Upper lobe of left lung (tissue), 4 donors: Measurements from ENCODE around the gene FCAMR.

Experiments used
- EP300 ChIP-seq, 4 donors: sonication (generic); formaldehyde crosslinking; IDR thresholded peaks; one replicate each; pipeline ENCODE4 v1.5.1; 2017; ENCODE audit warnings: antibody characterized with exemption in 4 of 4, control low read depth in 2 of 4
- POLR2A ChIP-seq, 4 donors: fragments of 450-650 bp; IDR thresholded peaks; one replicate each; pipeline ENCODE4 v1.5.1; 2016 to 2017; ENCODE audit warnings: antibody characterized with exemption in 4 of 4, mild to moderate bottlenecking in 2 of 4
- POLR2AphosphoS5 ChIP-seq, 2 donors: sonication (generic); formaldehyde crosslinking; IDR thresholded peaks; one replicate each; pipeline ENCODE4 v1.5.1; 2017; ENCODE audit warnings: antibody characterized with exemption in 2 of 2
- TF ChIP-seq, protein P1 (sequence below), 6 experiments: fragments of 450-650 bp in 4 of 6; fragments of 200-600 bp in 2 of 6; sonication (generic) in 2 of 6; IDR thresholded peaks; one replicate each; pipeline ENCODE4 v1.5.1; 2016 to 2019; ENCODE audit warnings: antibody characterized with exemption in 6 of 6

DNA sequence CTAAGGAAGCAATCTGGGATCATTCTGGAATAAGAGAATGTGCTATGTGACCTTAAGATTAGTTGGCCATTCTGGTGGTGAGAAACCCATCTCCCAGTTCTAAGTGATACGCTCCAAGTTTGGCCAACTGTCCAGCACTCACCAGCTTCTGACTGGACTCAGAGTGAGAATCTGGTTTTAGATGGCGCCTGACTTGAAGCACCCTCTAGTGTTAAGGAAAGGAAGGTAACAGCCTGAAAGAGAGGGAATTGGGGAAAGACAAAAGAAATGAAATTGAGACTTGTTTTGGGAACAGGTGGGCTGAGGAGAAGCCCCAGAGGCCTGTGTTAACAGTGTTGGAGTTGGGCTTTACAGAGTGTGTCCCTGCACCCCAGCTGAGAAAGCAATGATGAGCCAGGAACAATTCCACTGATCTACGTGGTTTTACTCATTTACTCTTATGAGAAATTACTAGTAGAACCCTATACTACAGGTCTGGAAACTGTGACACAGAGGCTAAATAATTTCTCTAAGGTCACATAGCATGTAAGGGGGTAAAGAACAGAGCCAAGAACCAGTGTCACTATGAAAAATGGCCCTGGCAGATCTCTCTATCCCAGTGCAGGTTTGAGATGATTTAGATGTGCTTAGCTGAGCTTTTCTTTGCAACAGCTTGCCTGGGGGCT lies 9.3 kb upstream of the FCAMR start:
- TF ChIP-seq, protein P1, sequence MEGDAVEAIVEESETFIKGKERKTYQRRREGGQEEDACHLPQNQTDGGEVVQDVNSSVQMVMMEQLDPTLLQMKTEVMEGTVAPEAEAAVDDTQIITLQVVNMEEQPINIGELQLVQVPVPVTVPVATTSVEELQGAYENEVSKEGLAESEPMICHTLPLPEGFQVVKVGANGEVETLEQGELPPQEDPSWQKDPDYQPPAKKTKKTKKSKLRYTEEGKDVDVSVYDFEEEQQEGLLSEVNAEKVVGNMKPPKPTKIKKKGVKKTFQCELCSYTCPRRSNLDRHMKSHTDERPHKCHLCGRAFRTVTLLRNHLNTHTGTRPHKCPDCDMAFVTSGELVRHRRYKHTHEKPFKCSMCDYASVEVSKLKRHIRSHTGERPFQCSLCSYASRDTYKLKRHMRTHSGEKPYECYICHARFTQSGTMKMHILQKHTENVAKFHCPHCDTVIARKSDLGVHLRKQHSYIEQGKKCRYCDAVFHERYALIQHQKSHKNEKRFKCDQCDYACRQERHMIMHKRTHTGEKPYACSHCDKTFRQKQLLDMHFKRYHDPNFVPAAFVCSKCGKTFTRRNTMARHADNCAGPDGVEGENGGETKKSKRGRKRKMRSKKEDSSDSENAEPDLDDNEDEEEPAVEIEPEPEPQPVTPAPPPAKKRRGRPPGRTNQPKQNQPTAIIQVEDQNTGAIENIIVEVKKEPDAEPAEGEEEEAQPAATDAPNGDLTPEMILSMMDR (IDR thresholded peaks at IDR 0.05) = peak in 5 of 6 experiments; percentile 15 to 50 (median 35)
- TF ChIP-seq POLR2A (IDR thresholded peaks at IDR 0.05) (no peak), EP300 (IDR thresholded peaks at IDR 0.05) (no peak), POLR2AphosphoS5 (IDR thresholded peaks at IDR 0.05) (no peak)
